Myocyte (in vitro differentiated cells): ENCODE data around the gene OR56A4. TPM values are rescaled to one million over a fixed set of nuclear protein-coding genes. Genes with fewer than 3 reads are reported as not detected.

Experiments
- DNase-seq: peaks from one replicate; pipeline ENCODE4 v3.0.0-alpha.2; 2012; ENCODE audit warnings: low read depth
- polyA plus RNA-seq: library from polyadenylated mRNA; unstranded; fragments of >200 nt; gene quantifications from one replicate; pipeline ENCODE4 v1.2.1, GENCODE V29; 2012; ENCODE audit warnings: missing spikeins
- total RNA-seq: library from RNA; depleted of rRNA; stranded (reverse); fragments of >200 nt; gene quantifications from 2 replicates; pipeline ENCODE4 v1.2.3, GENCODE V29; 2014

The OR56A4 gene, protein sequence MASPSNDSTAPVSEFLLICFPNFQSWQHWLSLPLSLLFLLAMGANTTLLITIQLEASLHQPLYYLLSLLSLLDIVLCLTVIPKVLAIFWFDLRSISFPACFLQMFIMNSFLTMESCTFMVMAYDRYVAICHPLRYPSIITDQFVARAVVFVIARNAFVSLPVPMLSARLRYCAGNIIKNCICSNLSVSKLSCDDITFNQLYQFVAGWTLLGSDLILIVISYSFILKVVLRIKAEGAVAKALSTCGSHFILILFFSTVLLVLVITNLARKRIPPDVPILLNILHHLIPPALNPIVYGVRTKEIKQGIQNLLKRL
- total RNA-seq, result not detected in 2 replicates
- polyA plus RNA-seq, result not detected

DNA sequence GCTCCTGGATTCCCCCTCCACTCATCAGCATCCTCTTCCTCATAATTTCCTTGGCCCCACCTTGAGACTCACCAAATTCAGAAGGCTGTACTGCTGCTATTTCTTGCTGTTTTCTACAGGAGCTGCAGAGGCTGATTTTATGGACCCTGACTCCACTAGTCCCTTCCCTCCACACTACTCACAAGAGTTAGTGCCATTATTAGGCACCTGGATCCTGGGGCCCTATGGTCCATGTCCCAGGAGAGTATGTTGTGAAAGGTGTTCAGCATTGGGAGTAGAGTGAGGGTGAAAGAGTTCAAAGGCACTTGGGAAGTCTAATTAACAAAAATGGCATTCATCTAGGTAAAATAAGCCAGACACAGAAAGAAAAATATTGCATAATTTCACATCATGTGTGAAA, at the start of gene OR56A4:
OR56A4 (minus strand) TSS at position 101 of the 400 bp plus-strand sequence. CDS start 3,954 bp downstream, outside the sequence.
- no peak for DNase-seq

DNA sequence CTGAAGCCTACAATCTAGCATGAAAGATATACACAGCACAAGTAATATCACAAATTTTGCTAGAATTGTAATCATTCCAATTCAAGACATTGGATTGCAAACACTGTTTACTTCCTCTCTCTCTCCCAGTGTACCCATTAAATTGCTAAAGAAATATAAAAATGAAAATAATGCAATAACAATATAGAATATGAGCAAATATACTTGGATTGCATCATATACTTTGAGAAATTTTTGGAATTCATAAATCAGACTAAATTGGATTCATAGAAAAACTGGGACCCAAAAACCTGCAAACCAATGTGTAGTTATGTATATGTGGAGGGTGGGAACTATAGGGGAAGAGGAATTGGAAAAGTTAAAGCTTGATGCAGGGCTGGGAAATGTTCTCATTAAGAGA, 48.8 kb upstream of the OR56A4 start:
- no peak for DNase-seq

DNA sequence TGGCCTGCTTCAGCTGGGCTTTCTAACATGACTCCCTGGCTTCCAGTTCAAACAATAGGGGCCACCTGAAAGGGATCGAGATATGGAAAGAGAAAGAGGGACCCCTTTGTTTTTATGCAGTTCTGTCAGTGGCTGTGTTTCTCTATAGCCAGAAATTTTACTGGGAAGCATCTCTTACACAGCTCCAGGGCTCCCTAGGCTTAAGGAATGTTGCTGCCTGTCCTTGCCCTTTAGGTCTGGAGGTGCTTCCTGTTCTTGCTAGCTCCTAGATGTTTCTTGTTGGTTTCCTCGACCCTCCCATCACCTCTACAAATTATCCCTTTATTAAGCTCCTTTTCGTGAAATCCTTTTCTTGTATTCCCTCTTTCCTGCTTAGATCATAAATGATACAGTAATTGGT, 45.6 kb upstream of the OR56A4 start:
- DNase-seq, result no peak

DNA sequence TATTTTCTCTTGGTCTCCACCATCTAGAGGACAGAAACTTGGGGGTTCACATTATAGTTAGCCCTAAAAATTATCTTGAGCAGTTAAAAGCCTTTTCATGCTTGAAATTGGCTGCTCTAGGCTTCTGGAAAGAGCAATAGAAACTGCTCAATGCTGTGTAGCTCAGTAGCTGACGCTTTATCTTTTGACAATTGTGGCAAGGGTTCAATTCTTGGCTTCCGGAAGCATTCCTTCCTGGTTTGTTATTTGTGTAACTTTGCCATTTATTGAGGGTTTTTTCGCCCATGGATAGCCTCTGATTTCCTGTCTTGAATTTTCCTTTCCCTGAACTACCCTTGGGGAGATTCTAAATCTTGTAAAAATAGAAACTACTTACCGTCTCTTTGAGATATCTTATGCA, 34.1 kb upstream of the OR56A4 start:
- no peak for DNase-seq

DNA sequence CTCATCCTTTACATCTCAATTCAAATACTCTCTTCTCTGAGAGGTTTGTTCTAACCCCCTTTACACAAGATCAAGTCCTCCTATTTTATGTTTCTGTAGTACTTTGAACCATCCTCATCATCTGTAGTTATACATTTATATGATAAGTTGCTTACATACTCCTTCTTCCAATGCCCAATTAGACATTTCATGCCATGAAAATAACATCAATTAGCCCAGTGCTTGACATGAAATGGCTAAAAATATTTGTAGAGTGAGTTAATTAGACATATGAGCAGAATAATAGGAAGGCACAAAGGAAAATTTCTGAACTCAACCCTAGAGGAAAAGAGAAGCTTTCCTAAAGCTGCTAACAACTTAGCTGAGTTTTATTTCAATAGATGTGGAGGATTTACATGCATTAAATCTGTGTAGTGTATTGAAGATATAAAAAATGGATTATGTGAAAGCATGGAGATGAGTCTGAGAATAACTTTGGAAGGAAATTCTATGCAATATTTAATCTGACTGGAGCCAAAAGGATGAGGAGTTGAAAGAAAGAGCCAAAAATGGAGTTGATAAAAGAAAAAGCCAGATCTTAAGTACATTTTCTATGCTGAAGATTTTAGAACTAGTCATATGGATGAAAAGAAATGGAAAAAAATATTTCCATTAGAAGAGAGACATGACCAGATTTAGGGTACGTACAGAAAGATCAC, 24.1 kb upstream of the OR56A4 start, which contains the start of gene OR56A1:
OR56A1 (minus strand) TSS at position 51 of the 698 bp plus-strand sequence. CDS start 3,066 bp downstream, outside the sequence.
- no peak for DNase-seq

DNA sequence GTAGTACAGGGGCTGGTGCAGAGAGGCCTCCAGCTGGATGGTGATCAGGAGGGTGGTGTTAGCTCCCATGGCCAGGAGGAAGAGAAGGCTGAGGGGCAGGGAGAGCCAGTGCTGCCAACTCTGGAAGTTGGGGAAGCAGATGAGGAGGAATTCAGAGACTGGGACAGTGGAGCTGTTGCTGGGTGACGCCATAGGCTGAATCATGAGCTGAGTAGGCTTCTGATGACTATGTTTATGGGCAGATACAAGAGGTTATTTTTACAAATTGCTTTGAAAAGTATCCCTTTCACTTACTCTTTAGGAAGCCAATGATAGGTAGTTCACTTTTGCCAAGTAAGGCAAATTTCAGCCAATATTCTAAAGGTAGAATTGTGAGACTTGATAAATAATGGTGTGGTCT, 20.8 kb upstream of the OR56A4 start:
- DNase-seq, result no peak

DNA sequence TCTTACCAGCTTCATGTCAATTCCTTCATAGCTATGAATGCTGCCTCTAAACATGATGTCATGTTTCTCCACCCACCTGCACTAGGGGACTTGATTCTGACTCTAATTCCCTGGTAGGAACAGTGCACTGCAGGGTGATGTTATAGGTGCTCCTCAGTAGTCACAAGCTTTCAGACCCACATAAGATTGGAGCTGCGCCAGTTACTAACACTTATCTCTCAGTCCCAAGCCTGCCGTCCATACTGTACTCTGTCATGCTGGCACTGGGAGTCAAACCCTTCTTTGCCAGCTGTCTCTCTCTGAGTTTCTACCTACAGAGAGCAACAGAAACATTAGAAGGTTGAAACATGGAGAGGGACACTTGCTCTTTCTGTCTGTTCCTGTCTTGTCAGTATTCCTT, 18.3 kb upstream of the OR56A4 start:
- no peak for DNase-seq

DNA sequence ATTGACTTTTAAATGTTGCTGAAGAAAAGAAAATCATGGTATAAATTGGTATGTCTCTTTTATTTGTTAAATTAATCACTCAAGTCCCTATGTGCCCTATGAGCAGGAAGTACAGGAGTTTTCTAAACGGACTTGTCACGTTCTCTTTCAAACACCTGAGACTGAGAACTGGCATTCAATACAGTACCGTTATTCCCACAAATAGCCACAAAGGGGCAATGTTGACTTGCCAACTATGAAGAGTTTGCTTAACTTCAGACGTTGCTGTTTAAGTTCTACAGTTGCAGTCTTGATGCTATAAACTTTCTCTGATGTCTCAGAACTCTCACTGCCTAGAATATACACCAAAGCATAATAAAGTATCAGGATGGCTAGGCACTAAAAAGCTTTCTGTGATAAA, 16.2 kb upstream of the OR56A4 start:
- DNase-seq, result peak; percentile 31

DNA sequence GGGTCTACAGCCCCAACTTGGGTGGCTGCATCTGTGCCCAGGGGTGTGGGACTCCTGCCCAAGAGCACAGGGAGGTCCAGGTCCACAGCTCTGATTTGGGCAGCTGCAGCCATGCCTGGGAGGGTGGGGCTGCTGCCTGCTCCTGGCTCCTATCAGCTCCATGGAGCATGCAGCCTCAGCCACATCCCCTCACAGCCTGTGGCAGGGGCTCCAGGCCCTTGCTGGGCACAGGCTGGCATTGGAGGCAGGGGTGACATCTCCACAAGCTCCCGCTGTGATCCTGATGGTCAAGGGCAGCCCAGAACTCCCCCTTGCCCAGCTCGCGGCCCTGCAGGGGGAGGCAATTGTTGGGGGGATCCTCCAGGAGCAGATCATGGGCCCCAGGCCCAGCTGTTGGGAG, 6.3 kb upstream of the OR56A4 start:
- no peak for DNase-seq

DNA sequence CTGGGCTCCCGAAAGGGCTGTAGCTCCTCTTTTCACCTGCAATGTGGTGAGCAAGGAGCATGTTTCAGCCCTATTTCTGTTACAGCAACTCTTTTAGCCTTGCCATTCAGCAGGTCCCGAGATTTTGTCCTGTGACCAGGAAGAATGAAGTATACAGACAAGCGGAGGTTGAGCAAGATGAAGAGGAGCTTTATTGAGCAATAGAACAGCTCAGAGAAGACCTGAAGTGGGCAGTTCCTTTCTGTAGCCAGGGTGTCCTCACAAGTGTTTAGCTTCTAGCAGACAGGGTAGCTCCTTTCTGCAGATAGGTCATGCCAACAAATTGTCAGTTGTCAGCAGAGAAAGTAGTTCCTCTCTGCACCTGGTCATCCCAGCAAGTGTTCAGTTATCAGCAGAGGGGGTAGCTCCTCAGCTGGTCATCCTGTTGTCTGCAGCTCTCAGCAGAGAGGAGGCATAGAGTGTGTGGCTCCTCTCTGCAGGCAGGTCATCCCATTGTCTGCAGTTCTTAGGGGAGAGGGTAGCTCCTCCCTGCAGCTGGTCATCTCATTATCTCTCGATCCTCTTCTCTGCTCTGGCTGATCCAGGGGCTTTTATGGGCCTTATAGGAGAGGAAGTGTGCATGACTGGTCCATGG, 5.4 kb upstream of the OR56A4 start:
- no peak for DNase-seq

DNA sequence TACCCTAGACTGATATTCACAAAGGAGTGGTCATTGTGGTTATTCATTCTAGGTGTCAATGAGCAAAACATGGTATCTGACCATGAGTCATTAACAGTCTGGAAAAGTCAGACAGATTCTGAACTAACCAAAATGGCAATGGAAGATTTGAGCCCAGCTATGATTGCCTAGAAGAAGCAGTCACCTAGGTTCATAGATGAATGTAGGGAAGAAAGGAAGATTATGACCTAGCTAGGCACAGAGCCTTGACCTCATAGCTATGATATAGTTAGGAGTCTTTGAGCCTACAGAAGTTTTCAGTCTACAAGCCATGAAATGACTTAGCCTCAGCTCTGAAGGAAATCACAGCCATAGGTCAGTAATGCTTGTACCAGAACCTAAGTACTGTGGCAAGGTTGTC, 351 bp downstream of the OR56A4 start:
- DNase-seq, result no peak

DNA sequence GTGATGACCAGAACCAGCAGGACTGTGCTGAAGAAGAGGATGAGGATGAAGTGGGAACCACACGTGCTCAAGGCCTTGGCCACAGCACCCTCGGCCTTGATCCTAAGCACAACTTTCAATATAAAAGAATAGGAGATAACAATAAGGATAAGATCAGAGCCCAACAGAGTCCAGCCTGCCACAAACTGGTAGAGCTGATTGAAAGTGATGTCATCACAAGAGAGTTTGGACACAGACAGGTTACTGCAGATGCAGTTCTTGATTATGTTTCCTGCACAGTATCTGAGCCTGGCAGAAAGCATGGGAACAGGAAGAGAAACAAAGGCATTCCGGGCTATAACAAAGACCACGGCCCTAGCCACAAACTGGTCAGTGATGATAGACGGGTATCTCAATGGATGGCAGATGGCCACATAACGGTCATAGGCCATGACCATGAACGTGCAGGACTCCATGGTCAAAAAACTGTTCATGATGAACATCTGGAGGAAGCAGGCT, 4.5 kb downstream of the OR56A4 start:
- no peak for DNase-seq

DNA sequence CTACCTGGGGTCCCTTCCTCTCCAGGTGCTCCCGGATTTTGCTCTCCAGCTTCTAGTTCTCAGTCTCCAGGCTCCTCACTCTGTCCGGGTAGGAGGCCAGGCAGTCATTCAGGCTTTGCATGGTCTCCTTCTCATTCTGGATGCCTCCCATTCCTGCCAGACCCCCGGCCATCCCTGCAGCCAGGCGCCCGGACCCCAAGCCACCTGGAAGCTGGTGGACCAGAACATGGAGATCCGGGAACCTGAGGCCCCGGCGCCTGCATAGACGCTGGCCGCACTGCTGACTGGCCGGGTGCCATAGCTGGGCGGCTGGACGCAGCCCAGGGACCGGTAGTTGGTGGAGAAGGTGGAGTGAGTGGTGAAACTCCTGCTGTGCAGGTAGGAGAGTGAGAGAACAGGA, 12.0 kb downstream of the OR56A4 start:
- DNase-seq, result no peak

DNA sequence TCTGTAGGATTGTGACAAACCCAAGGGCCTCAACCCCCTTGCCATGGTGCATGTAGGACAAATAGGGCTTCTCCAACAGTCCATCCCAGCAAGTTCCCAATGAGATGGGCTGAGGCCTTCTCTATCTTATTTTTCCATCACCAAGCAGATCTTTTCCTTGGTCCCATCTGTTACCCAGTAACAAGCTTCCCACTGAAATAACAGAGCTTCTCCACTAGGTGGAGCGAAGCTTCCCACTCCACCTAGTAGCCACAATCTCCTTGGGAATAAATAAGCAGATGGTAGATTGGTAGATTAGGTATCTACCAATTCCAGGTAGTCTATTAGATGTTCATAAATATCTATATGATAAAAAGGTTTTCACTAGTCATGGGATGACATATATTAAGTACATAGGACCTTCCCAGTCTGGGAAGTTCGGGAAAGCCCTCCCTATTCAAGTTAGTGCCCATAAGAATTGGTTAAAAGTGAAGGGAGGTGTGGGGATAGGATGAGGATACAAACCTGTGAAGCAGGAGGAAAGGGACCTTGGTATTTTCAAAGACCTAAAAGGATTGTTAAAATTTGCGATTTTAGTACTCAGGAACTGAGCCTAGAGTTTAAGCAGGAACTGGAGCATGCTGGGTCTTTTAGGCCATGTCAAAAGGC, 14.0 kb downstream of the OR56A4 start:
- peak; percentile 6 for DNase-seq

DNA sequence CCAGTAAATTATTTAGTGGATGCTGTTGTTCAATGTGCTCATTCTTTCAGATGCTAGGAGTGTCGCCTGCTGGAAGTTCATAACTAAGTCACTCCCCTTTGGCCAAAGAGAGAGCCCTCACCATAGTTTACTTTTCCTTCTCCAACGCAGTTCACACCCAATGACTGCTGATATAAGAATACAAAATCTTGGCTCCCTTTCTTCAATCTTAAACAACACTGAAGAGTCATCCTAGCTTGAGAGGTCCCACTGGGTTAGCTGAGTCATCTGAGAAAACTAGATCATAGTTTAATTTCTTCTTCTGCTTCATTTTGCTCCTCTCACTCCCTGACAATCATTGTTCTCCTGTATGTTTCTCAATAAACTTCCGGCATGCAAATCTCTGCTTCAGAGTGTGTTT, 14.6 kb downstream of the OR56A4 start:
- no peak for DNase-seq

DNA sequence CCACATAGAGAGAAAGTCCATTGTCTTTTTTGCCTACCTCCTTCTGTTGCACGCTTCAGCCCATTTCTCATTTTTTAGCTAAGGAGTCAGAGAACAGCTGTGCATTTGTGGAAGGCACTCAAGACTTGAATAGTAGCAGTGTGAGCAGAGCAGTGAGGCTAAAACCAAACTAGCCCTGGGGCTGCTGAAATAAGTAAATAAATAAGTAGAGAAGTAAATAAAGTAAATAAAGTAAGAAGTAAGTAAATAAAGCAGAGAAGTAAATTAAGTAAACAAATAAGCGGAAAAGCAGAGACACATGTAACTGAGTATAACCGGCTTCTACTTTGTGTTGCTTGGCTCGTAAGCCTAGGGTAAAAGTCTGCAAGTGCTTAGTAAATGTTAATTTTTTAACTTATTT, 17.5 kb downstream of the OR56A4 start:
- no peak for DNase-seq

DNA sequence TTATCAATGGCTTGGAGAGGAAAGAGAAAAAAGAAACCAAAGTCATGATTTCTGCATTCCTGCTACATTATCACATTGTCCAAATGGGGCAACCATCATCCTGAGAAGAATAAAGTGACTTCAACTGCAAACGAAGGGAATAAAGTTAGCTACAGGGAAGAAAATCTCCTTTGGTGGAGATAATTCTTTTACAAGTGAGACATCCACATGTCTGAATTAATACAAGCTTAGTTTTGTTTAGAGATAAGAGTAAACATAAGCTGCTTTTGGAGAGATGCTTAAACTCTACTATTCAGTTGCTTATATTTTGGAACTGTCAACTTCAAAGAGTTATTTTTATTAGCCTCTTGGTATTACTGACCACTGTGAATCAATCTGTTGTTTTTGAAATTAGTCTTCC, 19.9 kb downstream of the OR56A4 start, which contains the start of gene OR52L1:
OR52L1 (minus strand) TSS at position 101 of the 400 bp plus-strand sequence; CDS start at position 46, 55 bp downstream.
- DNase-seq, result no peak

DNA sequence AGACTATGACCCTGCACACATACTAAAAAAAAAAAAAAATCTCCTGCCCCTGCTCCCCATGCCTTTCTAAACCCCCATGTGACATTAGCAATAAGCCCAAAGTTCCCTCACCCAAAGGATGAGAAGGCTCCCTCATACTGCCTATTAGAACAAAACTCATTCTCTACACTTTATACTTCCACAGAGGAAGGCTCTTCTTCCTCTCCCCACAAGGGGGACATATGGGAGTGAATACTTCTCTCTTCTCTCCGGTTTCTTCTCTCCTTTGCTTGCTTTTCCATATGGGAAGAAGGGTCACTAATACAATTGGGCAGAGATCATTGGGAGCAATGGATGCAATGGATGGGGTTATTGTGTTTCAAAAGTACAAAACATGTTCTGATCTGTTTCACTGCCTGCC, 23.3 kb downstream of the OR56A4 start:
- no peak for DNase-seq

DNA sequence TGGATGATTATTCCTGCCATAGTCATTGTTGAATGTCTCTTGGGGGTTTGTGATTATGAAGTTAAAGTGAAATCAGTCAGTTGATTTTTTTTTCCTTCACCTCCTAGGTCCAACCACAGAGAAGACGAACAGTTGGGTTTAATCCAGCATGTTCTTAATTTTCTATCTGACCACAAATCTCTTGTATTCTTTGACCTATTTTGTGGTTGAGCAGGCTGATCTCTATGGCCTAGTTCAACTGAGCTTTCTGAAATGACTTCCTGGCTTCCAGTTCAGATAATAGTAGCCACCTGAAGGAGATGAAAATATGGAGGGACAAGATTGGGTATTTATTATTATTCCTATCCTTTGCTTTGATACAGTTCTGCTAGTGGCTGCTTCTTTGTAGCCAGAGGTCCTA, 33.2 kb downstream of the OR56A4 start:
- no peak for DNase-seq

DNA sequence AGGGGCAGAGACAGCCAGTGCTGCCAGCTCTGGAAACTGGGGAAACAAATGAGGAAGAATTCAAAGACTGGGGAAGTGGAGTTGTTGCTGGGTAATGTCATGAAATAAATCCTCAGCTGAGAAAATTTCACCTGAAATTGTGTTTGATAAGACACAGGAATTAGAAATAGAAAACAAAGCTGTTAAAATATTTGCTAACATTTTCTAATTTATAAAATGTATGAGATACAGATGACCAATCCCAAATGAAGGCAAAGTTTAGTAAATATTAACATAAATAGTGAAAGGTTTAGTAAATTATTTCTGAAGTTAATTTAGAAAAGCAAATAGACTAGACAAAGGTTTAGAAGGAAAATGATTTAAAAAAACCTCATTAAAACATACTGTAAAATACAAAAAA, 38.4 kb downstream of the OR56A4 start, which contains the start of gene OR56A5:
OR56A5 (minus strand) TSS at position 101 of the 400 bp plus-strand sequence; CDS start at position 101, 0 bp downstream.
- DNase-seq, result no peak

DNA sequence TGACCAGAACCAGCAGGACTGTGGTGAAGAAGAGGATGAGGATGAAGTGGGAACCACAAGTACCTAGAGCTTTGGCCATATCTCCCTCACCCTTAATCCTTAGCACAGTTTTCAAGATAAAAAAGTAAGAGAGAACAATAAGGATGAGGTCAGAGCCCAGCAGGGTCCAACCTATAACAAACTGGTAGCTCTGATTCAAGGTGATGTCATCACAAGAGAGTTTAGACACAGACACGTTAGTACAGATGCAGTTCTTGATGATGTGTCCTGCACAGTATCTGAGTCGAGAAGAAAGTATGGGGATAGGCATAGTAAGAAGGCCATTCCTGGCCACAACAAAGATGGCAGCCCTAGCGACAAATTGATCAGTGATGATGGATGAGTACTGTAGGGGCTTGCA, 39.0 kb downstream of the OR56A4 start:
- no peak for DNase-seq
